T follicular helper cell (primary cell): ENCODE results near the gene PDLIM3.
"Not testable (repeated sequence)": the region's sequence is repeated elsewhere in the genome, so short reads cannot be mapped to it uniquely, and the experiment has no call there.

Source experiments
- DNase-seq: peaks from one replicate; pipeline ENCODE4 v3.0.0-alpha.2; 2020; ENCODE audit warnings: low read depth

The PDLIM3 gene

DNA sequence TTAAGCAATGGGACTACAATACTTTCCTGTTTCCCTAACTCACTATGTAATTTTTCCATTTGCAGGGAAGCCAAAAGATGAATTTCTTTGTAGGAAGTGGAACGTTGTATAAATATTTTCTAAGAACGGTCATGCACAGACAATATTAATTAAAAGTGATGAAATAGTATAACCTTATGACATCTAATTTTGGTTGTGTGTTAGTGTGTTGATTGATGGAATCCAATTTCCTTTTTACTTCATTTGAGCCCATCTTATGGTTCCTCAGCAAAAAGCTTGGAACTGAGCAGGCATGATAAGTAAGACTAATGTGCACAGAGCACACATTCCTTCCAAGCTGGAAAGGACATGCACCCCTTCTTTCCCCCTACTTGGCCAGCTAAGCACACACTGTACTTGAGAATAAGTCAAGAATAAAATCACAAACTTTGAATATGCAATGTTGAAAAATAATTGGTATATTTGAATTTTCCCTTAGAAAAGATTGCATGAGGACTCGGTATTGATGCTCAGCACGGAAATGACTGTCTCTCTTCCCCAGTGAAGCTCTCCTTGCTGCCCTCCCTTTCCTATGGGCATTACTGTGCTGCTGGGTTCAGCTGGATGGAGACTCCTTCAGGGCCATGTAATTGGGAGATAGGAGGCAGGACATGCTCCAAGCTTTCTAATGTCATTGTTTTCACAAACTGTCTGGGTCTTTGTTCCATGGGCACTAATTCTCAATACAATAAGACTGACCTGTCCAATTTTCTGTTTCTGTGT lies 19.2 kb upstream of the PDLIM3 start:
- no peak for DNase-seq

DNA sequence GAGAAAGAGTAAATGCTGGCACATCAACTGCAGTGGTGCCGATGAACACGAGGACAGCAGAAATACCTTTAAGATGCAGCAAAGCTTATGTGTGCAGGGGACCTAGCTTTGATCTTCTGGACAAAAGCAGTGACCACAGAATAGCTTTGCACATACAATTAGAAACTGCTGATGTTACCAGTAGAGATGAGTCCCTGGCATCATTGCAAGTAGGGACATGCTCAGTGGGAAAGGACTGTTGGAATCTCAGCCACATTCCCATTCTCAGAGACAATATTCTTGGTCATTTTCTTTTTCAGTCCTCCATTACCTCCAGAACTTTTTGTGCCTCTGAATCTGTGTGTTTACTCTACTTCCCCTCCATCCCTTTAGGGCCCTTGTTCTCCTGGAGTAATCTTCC lies 16.9 kb upstream of the PDLIM3 start:
- no peak for DNase-seq

DNA sequence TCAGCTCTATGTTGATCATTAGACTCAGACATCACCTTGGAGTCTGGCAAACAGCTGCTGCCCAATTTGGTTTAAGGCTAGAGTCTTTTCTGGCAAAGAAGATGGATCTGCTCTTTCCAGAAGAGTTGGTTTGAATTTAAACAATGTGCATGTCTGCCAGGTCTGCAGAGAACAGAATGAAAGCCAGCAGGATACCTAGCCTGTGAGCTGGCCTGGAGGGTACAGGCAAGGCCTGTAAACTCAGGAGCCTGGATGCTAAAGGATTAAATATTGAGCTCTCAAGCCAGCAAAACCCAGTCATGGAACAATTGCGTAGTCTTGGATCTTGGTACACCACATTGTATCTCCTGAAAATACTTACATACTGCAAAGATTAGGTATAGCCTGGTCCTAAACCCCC lies 15.6 kb upstream of the PDLIM3 start:
- no peak for DNase-seq

- DNase-seq: no peak
Measured at GRCh38 chr4:185549095-185549639, 13.9 kb upstream of the PDLIM3 start.

DNA sequence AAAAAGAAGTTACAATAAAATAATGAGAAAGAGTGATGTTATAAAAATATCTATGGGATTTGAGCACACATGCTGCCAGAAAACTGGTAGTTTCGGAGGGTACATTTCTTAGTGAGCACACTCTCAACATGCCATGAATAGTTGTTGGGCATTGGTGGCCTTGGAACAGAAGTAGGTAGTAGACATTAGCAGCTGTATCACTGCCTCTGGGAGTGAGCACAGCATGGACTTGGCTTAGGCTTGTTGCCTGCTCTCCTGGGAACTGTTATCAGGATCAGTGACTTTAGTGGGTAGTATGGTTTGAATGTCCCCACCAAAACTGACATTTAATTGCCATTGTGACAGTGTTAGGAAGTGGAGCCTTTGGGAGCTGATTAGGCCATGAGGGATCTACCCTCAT lies 13.3 kb upstream of the PDLIM3 start:
- DNase-seq: no peak

DNA sequence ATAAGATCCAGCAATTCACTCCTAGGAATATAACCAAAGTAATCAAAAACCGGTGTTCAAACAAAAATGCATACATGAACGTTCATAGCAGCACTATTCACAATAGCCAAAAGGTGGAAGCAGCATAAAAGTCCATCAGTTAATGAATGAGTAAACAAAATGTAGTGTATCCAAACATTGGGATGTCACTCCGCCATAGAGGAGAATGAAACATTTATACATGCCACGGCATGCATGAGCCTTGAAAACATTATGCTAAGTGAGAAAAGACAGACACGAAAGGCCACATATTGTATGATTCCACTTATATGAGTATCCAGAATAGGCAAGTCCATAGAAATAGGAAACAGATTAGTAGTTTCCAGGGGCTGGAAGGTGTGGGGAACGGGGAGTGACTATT lies 11.0 kb upstream of the PDLIM3 start:
- DNase-seq: no peak

DNA sequence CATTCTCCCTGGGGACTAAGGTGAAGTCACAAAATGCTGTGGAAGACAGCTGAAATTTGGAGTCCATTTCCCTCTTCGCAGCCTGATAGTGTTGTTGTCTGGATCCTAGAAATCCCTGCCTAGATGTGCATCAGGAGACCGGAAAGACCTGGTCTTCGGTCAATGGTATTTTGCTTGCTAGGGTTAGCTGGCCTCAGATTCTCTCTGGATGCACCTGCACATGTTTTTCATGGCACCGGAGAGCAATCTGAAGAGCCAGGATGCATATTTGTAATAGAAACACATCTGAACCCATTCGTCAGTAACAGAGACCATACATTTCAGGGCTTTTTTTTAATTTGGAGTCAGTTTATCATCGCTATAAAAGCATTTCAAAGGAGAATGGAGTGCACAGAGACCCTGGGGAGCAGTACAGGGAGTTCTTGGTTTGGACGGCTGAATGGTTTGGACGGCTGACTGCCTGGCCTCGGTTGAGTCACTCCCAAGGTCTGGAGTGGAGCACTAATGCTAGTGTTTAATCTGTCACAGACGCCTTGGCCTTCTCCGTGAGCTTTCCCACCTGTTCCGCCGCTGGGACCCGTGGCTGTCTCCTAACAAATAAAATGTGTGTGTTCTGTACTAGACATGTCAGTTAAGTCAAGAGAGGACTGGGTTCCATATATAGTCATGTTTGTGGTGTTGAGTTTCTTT lies 7.5 kb upstream of the PDLIM3 start:
- DNase-seq: no peak

- no peak for DNase-seq
Measured at GRCh38 chr4:185541251-185541727, 6.0 kb upstream of the PDLIM3 start.

- no peak for DNase-seq
Measured at GRCh38 chr4:185540487-185541120, 5.3 kb upstream of the PDLIM3 start.

GRCh38 chr4:185540040-185540439 lies 4.7 kb upstream of the PDLIM3 start:
- no peak for DNase-seq

DNA sequence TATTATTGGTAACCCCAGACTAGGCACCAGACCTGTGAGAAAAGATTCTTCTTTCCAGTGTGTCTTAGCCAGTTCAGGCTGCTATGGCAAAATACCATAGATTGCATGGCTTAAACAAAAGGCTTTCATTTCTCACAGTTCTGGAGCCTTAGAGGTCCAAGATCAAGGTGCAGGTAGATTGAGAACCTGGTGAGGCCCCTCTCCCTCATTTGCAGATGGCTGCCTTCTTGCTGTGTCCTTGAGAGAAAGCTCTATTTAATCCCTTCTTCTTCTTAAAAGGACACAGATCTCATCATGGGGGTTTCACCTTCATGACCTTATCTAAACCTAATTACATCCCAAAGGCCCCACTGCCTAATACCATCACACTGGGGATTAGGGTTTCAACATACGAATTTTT lies 3.5 kb upstream of the PDLIM3 start:
- DNase-seq: no peak

- no peak for DNase-seq
Measured at GRCh38 chr4:185536411-185536709, 1.1 kb upstream of the PDLIM3 start.

DNA sequence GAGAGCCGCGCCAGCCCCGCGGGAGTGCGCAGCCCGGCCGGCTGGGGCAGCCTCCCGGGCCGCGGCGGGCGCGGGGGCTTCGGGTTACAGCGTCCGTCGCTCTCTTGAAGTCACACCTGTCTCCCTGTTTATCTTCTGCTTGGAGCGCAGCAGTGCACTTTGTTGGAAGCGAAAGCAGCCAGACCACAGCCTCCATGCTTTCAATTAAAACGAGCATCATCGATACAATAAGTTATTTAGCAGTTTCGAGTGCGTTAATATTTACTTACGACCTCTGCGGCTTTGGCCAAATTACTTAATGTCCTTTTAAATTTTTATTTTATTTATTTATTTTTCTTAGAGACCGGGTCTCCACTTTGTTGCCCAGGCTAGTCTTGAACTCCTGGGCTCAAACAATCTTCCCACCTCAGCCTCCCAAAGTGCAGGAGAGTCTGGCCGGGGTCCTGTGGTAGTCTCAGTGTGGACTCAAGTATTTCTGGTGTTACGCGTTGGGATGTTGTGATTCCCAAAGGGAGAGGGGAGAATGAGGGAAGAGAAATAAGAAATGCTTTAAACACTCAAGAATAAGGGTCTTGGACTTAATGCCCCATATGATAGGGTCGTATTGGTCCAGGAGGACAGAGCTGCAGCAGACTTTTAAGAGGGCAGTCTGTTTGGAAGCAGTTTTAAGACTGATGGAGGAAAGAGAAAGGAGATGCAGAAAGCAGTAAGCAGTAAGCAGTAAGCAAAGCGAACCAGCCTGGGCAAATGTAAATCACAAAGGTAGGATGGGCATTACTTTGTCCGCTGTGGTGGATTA lies 504 bp upstream of the PDLIM3 start:
- no peak for DNase-seq

GRCh38 chr4:185534511-185534865 lies 819 bp downstream of the PDLIM3 start:
- no peak for DNase-seq

GRCh38 chr4:185532795-185533324 lies 2.4 kb downstream of the PDLIM3 start:
- DNase-seq: no peak

DNA sequence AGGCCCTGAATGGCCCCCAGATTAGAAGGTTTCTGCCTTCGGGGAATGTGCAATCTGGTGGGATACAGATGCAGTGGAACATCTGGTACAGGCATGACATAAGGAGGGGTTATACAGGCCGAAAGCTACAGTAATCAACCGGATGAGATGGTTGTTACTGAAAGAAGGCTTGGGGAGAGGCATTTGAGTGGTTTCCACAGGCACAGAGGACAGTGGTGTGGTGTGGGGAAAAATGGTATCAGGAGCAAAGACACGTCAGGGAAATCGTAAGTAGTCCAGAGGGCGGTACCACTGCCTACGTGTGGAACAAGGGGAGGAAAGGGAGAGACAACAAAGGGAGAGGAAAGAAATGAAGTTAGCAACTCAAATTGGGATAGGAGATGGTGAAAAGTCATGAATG lies 3.0 kb downstream of the PDLIM3 start:
- no peak for DNase-seq

- not testable (repeated sequence) for DNase-seq
Measured at GRCh38 chr4:185531654-185532053, 3.7 kb downstream of the PDLIM3 start.

GRCh38 chr4:185529413-185529812 lies 5.9 kb downstream of the PDLIM3 start:
- no peak for DNase-seq

GRCh38 chr4:185524888-185525863 lies 10.1 kb downstream of the PDLIM3 start:
- no peak for DNase-seq

- DNase-seq: no peak
Measured at GRCh38 chr4:185523862-185524261, 11.4 kb downstream of the PDLIM3 start.

DNA sequence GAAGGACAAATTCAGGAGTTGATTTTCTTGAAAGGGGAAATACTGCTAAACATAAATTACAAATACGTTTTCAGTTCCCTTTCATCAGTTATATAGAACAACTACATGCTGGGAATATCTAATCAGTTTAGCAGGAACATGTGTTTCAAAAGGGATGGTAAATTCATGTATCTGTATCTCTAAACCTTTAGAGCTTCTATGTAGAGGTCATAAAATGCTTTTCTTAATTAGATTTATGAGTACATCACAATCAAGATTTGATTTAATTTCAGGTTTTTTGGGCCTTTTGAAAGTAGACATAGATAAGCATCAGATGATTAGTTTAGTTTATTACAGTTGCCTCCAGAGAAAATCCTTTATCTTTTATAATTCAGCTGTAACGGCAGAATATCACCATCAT lies 12.9 kb downstream of the PDLIM3 start:
- no peak for DNase-seq
